ENCODE results near the gene ITPK1. TPM values are rescaled to one million over a fixed set of nuclear protein-coding genes. Genes with fewer than 3 reads are reported as not detected.

ITPK1 gene
- total RNA-seq, 1 experiment from 2014 or later: 25.9 TPM

DNA sequence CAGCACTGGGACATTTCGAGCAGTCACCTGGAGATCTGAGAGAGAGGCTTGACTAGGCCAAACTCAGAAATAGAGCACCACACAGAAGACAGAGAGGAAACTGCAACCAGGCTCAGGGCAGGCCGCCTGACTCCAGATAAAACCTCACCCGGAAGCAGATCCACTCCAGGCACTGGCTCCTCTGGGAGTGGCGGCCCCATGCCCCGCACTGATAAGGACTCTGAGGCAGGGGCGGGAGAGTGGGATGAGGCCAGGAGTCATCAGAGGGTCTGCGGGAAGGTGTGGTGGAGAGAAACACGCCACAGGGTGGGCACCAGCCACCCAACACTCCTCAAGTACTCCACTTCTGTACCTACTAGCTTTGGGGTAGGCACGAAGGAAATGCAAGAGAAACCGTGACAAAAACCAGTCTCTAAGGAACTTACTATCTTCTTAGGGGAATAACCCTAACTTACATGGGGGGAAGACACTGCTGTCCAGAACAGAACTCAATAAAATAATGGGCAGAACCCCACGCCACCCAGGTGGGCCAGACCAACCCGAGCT is 121.5 kb downstream of the ITPK1 start:
- no peaks in the 10 kb centered on the region for H3K27me3 ChIP-seq (ENCODE audit: control insufficient read depth, insufficient read depth, low read length)
- no peaks in the 10 kb centered on the region for H3K4me1 ChIP-seq (ENCODE audit: control insufficient read depth, insufficient read depth, low read length)
- no TSS peak for BruUV-seq (replicated peaks)
- H3K27ac ChIP-seq (ENCODE audit: low read length): no peak overlapping the region
- ChIA-PET POLR2A (no interaction called here), CTCF (no interaction called here)
- TF ChIP-seq POLR2AphosphoS5 (IDR thresholded peaks at IDR 0.05; ENCODE audit: low read depth, low read length) (no peak), SIN3A (IDR thresholded peaks at IDR 0.05; ENCODE audit: borderline replicate concordance, insufficient read depth, low read depth, low read length) (no peak), TCF7L2 (IDR thresholded peaks at IDR 0.05; ENCODE audit: low read depth, low read length) (no peak)
- TF ChIP-seq, protein P1, sequence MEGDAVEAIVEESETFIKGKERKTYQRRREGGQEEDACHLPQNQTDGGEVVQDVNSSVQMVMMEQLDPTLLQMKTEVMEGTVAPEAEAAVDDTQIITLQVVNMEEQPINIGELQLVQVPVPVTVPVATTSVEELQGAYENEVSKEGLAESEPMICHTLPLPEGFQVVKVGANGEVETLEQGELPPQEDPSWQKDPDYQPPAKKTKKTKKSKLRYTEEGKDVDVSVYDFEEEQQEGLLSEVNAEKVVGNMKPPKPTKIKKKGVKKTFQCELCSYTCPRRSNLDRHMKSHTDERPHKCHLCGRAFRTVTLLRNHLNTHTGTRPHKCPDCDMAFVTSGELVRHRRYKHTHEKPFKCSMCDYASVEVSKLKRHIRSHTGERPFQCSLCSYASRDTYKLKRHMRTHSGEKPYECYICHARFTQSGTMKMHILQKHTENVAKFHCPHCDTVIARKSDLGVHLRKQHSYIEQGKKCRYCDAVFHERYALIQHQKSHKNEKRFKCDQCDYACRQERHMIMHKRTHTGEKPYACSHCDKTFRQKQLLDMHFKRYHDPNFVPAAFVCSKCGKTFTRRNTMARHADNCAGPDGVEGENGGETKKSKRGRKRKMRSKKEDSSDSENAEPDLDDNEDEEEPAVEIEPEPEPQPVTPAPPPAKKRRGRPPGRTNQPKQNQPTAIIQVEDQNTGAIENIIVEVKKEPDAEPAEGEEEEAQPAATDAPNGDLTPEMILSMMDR (IDR thresholded peaks at IDR 0.05): no peak
- TF ChIP-seq, protein P2, sequence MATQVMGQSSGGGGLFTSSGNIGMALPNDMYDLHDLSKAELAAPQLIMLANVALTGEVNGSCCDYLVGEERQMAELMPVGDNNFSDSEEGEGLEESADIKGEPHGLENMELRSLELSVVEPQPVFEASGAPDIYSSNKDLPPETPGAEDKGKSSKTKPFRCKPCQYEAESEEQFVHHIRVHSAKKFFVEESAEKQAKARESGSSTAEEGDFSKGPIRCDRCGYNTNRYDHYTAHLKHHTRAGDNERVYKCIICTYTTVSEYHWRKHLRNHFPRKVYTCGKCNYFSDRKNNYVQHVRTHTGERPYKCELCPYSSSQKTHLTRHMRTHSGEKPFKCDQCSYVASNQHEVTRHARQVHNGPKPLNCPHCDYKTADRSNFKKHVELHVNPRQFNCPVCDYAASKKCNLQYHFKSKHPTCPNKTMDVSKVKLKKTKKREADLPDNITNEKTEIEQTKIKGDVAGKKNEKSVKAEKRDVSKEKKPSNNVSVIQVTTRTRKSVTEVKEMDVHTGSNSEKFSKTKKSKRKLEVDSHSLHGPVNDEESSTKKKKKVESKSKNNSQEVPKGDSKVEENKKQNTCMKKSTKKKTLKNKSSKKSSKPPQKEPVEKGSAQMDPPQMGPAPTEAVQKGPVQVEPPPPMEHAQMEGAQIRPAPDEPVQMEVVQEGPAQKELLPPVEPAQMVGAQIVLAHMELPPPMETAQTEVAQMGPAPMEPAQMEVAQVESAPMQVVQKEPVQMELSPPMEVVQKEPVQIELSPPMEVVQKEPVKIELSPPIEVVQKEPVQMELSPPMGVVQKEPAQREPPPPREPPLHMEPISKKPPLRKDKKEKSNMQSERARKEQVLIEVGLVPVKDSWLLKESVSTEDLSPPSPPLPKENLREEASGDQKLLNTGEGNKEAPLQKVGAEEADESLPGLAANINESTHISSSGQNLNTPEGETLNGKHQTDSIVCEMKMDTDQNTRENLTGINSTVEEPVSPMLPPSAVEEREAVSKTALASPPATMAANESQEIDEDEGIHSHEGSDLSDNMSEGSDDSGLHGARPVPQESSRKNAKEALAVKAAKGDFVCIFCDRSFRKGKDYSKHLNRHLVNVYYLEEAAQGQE (IDR thresholded peaks at IDR 0.05; ENCODE audit: insufficient read depth in 1 of 2, low read depth in 2 of 2, low read length in 1 of 2): no peak
- no peak for ATAC-seq
- H3K4me3 ChIP-seq (ENCODE audit: low read depth in 2 of 2, low read length in 2 of 2): no peak overlapping the region
- in situ Hi-C loops (cut with HindIII; ENCODE audit: low pct_unique_long_range_greater_than_20kb, low sequenced_read_pairs) (no loop called here), intact Hi-C loops (cut with micrococcal nuclease; ENCODE audit: unreplicated experiment) (no loop called here)
- DNase-seq (ENCODE audit: low read depth, low spot score): no peak
- H3K36me3 ChIP-seq (ENCODE audit: control insufficient read depth, insufficient read depth, low read length): no peaks in the 10 kb centered on the region
- H3K9me3 ChIP-seq (ENCODE audit: control insufficient read depth, insufficient read depth, low read depth, low read length): no peaks in the 10 kb centered on the region

DNA sequence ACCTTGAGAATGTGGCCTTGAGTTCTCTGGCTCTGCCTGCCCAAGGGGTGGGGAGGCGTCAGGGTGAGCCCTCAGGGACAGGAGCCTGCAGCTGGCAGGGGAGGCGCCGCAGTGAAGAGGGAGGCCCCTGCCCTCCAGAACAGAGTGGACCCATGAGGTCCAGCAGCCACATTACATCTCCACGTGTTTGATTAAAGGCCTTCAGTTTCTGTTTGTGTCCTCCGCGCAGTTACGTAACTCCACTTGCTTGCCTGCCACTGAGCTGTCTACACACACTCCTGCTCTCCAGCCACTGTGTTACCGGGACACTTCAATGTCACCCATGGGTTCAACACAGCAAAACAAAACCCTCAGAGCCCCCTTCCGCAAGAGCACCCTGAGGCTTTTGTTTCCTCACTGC is 122.4 kb downstream of the ITPK1 start:
- ChIA-PET CTCF (no interaction called here), POLR2A (no interaction called here)
- ATAC-seq (no peak), DNase-seq (ENCODE audit: low read depth, low spot score) (no peak)
- BruUV-seq (replicated peaks): no TSS peak
- in situ Hi-C loops (cut with HindIII; ENCODE audit: low pct_unique_long_range_greater_than_20kb, low sequenced_read_pairs): no loop called here
- Histone ChIP-seq H3K4me1 (ENCODE audit: control insufficient read depth, insufficient read depth, low read length) (no peaks in the 10 kb centered on the region), H3K36me3 (ENCODE audit: control insufficient read depth, insufficient read depth, low read length) (no peaks in the 10 kb centered on the region), H3K27ac (ENCODE audit: low read length) (no peak overlapping the region), H3K9me3 (ENCODE audit: control insufficient read depth, insufficient read depth, low read depth, low read length) (no peaks in the 10 kb centered on the region), H3K27me3 (ENCODE audit: control insufficient read depth, insufficient read depth, low read length) (no peaks in the 10 kb centered on the region), H3K4me3 (ENCODE audit: low read depth in 2 of 2, low read length in 2 of 2) (no peak overlapping the region)
- intact Hi-C loops (cut with micrococcal nuclease; ENCODE audit: unreplicated experiment): no loop called here
- TF ChIP-seq, protein P2 (IDR thresholded peaks at IDR 0.05; ENCODE audit: insufficient read depth in 1 of 2, low read depth in 2 of 2, low read length in 1 of 2): no peak
- TF ChIP-seq SIN3A (IDR thresholded peaks at IDR 0.05; ENCODE audit: borderline replicate concordance, insufficient read depth, low read depth, low read length) (no peak), POLR2AphosphoS5 (IDR thresholded peaks at IDR 0.05; ENCODE audit: low read depth, low read length) (no peak), TCF7L2 (IDR thresholded peaks at IDR 0.05; ENCODE audit: low read depth, low read length) (no peak)
- TF ChIP-seq, protein P1 (IDR thresholded peaks at IDR 0.05): no peak

Measured in Panc1 (cell line).